Pancreas (tissue), 10 donors: ENCODE data around the gene IFNAR1. TPM values are rescaled to one million over a fixed set of nuclear protein-coding genes. Genes with fewer than 3 reads are reported as not detected.

ENCODE experiments used
- ATAC-seq, 4 donors: fragments of 200-7000 bp; cut with Tn5 transposase; one replicate each; pipeline versions ENCODE4 v1.8.0 to v1.9.1; 2020; ENCODE audit warnings: mild to moderate bottlenecking in 4 of 4, moderate library complexity in 4 of 4
- DNase-seq, 6 donors: peaks; one replicate each; pipeline ENCODE4 v3.0.0-alpha.2; 2020
- FAIRE-seq: peaks from 2 replicates; lab custom pipeline; 2012; peaks lifted over from hg19 to GRCh38; lab: Jason Lieb, UNC
- H3K27ac ChIP-seq, 4 donors: fragments of 200-600 bp; sonication (generic); 1 replicate in 3 of 4; 2 replicates in 1 of 4; pipeline versions ENCODE4 v1.5.0 to v1.8.0; 2020
- H3K27me3 ChIP-seq, 4 donors: fragments of 200-600 bp; one replicate each; pipeline ENCODE4 v1.8.0; 2021
- H3K36me3 ChIP-seq, 3 donors: fragments of 200-600 bp; sonication (generic) in 1 of 3; one replicate each; pipeline versions ENCODE4 v1.5.0 to v1.8.0; 2020 to 2021
- H3K4me1 ChIP-seq, 3 donors: fragments of 200-600 bp; one replicate each; pipeline ENCODE4 v1.8.0; 2021
- H3K4me3 ChIP-seq, 4 donors: fragments of 200-600 bp; sonication (generic) in 2 of 4; one replicate each; pipeline versions ENCODE4 v1.5.0 to v1.8.0; 2020 to 2021
- H3K9me3 ChIP-seq, 4 donors: fragments of 200-600 bp; one replicate each; pipeline ENCODE4 v1.8.0; 2021
- WGBS, 2 donors: extraction: QIAGEN DNeasy Blood & Tissue Kit; methylation state at CpG; one replicate each; pipeline ENCODE4 v1.1.7; 2013; 5-methylcytosine and 5-hydroxymethylcytosine counted together
- intact Hi-C, 3 donors: fragments of 100-400 bp; cut with DNase I; formaldehyde crosslinking; loops; one replicate each; pipeline versions ENCODE4 v1.11.1 to v1.14.2; 2022
- polyA plus RNA-seq, 2 donors: library from polyadenylated mRNA; stranded (reverse); fragments of 200-250 nt; gene quantifications; one replicate each; pipeline ENCODE4 v1.2.3, GENCODE V29; 2013
- total RNA-seq, 6 donors: library from RNA; stranded (reverse); fragmentation: NEBNext Ultra II Directional in 4 of 6; extraction: Animal tissue kit (Norgen Biotek cat#: 25700) in 4 of 6; gene quantifications; one replicate each; pipeline versions ENCODE4 v1.2.1 to v1.2.4, GENCODE V29; 2021 to 2023
- TF ChIP-seq, protein P1 (sequence below), 4 donors: fragments of 200-600 bp; sonication (generic) in 3 of 4; IDR thresholded peaks; one replicate each; pipeline versions ENCODE4 v1.5.0 to v1.8.0; 2021; ENCODE audit warnings: antibody characterized with exemption in 4 of 4
- donor health status: healthy with polysubstance abuse.
- donor health status: DM: no; HTN: no; CAD: no; lungs with moderate emphysema.
- donor health status: DM: no; HTN: no; CAD: no.
- donor health status: control.
- donor health status: control.
- donor health status: Bipolar disorder and iron deficiency.
- donor health status: DM: yes; HTN: yes; CAD: no.
- donor health status: DM: no; HTN: no; CAD: no.
- donor health status: DM: no; HTN: no; CAD: no.
- donor health status: DM: yes; HTN: yes; CAD: no.

IFNAR1 gene
- total and polyA plus RNA-seq, 8 donors = 7.5 to 48.5 (median 23.1) TPM

DNA sequence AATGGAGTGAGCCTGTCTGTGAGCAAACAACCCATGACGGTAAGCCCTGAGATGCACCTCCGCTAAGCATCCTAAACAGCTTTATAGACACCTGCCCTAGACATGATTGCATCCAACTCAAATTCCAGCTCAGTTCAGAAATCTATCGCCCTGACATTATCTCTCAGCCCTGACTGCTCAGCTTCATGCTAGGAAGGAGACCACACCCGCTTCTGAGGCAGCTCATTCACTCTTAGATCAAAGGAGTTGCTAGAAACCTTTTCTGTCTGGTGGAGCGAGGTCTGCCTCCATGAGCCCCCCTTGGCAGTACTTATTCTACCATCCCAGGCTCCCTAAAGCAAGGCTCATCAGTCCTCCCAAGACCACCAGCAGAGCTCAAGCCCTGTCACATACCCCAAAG is 41.6 kb upstream of the IFNAR1 start:
- DNase-seq (no peak), FAIRE-seq (no peak), ATAC-seq (no peak)
- Histone ChIP-seq H3K4me3 (no peak overlapping the region), H3K27ac (no peak overlapping the region), H3K9me3 (no peaks in the 10 kb centered on the region), H3K4me1 (peaks cover 13 to 17% (median 14%) of the 10 kb centered on the region in 3 donors), H3K36me3 (peaks cover 0 to 36% (median 4%) of the 10 kb centered on the region in 3 donors), H3K27me3 (no peaks in the 10 kb centered on the region)
- TF ChIP-seq, protein P1, sequence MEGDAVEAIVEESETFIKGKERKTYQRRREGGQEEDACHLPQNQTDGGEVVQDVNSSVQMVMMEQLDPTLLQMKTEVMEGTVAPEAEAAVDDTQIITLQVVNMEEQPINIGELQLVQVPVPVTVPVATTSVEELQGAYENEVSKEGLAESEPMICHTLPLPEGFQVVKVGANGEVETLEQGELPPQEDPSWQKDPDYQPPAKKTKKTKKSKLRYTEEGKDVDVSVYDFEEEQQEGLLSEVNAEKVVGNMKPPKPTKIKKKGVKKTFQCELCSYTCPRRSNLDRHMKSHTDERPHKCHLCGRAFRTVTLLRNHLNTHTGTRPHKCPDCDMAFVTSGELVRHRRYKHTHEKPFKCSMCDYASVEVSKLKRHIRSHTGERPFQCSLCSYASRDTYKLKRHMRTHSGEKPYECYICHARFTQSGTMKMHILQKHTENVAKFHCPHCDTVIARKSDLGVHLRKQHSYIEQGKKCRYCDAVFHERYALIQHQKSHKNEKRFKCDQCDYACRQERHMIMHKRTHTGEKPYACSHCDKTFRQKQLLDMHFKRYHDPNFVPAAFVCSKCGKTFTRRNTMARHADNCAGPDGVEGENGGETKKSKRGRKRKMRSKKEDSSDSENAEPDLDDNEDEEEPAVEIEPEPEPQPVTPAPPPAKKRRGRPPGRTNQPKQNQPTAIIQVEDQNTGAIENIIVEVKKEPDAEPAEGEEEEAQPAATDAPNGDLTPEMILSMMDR (IDR thresholded peaks at IDR 0.05) = no peak
- 97% methylated on average over 5 of the region's 5 CpGs for WGBS, 2 donors
- intact Hi-C loops = no loop called here

DNA sequence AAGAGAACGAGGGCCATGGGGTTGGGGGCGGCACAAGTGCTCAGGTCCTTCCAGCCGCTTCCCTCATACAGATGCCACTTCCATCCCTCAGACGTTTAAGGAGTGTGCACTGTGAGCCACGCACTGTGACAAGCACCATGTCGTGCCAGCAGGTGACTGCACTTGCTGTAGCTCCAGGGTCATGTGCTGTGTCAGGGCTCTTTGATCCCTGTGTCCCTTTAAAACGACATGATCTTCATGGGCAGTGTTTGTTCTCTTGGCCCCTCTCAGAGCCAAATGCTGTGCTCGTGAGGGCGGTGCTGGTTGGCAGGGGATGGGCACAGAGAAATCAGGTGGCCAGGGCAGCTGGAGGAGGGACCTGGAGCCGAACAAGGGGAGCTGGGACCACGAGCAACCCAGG is 38.7 kb upstream of the IFNAR1 start:
- peak; percentile 28 to 41 (median 32) for ATAC-seq
- Histone ChIP-seq H3K9me3 (no peaks in the 10 kb centered on the region), H3K36me3 (peaks cover 0 to 20% (median 4%) of the 10 kb centered on the region in 3 donors), H3K27ac (peak overlapping the region; percentile 20 to 79 (median 54)), H3K27me3 (no peaks in the 10 kb centered on the region), H3K4me1 (peaks cover 13 to 17% (median 14%) of the 10 kb centered on the region in 3 donors), H3K4me3 (no peak overlapping the region)
- WGBS, 2 donors = 44 to 54% methylated on average over 11 of the region's 11 CpGs
- TF ChIP-seq, protein P1 (IDR thresholded peaks at IDR 0.05) = no peak
- no peak for DNase-seq
- FAIRE-seq = no peak
- intact Hi-C loops = no loop called here

DNA sequence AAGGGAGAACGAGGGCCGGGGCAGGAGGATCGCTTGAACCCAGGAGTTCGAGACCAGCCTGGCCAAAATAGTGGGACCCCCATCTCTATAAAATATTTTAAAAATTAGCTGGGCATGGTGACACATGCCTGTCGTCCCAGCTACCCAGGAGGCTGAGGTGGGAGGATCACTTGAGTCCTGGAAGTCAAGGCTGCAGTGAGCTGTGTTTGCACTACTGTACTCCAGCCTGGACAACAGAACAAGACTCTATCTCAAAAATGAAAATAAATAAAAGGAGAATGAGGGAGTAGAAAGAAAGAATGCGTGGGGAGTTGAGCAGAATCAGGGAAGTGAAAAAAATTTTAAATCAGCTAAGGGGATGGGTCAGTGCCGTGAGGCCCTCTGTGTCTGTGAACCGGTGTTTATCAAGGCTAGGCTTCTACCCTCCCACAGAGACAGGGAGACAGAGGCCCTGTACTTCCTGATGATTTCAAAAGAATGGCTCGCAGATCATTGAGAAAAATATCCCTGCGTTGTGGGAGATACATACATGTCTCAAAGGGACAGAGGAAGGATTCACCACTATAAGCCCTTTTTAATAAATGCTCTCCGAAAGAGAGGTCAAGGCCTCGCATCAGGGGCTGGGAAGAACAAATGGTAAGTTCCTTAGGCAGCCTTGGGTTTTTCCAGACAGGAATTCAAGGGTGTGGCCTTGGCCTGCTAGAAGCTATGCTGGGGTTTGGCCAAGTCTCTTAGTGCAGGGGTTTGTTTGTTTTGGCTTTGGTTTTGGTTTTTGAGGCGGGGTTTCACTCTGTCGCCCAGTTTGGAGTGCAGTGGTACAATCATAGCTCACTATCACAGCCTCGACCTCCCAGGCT is 37.9 kb upstream of the IFNAR1 start:
- Histone ChIP-seq H3K4me1 (peaks cover 13 to 17% (median 14%) of the 10 kb centered on the region in 3 donors), H3K27me3 (no peaks in the 10 kb centered on the region), H3K27ac (peak overlapping the region; percentile 20 to 79 (median 54)), H3K36me3 (peaks cover 0 to 16% (median 4%) of the 10 kb centered on the region in 3 donors), H3K9me3 (no peaks in the 10 kb centered on the region), H3K4me3 (no peak overlapping the region)
- TF ChIP-seq, protein P1 (IDR thresholded peaks at IDR 0.05) = no peak
- FAIRE-seq (no peak), ATAC-seq (peak; percentile 80 to 87 (median 84)), DNase-seq (peak in 3 of 6 donors; percentile 32 to 58 (median 37))
- WGBS, 2 donors = 31 to 44% methylated on average over 15 of the region's 15 CpGs
- intact Hi-C loops = no loop called here

DNA sequence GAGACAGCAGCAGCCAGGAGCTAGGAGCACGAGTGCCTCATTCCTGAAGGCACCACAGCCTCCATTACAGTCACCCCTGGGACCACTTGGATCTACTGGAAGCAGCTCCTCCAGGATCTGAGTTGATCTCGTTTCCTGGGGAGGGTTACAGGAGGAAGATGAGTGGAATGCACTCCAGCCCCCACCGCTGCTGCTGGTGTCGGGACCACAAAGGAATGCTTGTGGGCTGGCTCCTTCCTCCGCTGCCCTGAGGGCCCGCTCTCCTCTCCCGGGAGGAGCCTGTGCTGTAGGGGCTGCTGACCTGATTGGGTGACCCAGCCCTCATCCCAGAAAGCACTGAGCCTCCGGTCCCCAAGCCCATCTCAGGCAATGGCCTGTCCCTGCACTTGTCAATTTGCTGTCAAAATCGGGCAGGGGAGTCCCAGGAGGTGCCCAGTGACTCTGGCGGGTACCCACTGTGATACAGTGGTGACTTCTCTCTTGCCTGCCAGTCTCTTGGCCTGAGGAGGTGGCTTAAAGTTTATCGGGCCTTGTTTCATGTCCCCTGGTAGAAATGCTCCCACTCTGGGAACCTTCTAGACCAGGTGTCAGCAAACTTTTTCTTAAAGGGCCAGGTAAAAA is 35.5 kb upstream of the IFNAR1 start:
- DNase-seq (no peak), FAIRE-seq (no peak), ATAC-seq (no peak)
- peaks cover 0 to 4% (median 0%) of the 10 kb centered on the region in 3 donors for H3K36me3 ChIP-seq
- H3K4me1 ChIP-seq = peaks cover 13 to 17% (median 14%) of the 10 kb centered on the region in 3 donors
- H3K9me3 ChIP-seq = no peaks in the 10 kb centered on the region
- H3K4me3 ChIP-seq = no peak overlapping the region
- WGBS, 2 donors = 76 to 87% methylated on average over 11 of the region's 11 CpGs
- H3K27ac ChIP-seq = no peak overlapping the region
- TF ChIP-seq, protein P1 (IDR thresholded peaks at IDR 0.05) = no peak
- H3K27me3 ChIP-seq = no peaks in the 10 kb centered on the region
- intact Hi-C loops = no loop called here
